GM13976 (cell line): ENCODE results near the gene RPTN.

Experiments
- DNase-seq: peaks from one replicate; pipeline ENCODE4 v3.0.0; 2012; ENCODE audit warnings: low spot score
- in situ Hi-C: fragments of 300-500 bp; cut with MboI; formaldehyde crosslinking; loops from one replicate; pipeline ENCODE4 v1.12.0; 2022; ENCODE audit warnings: low sequenced_read_pairs, mixed read lengths, inconsistent platforms; ENCODE audit not compliant: unreplicated experiment
- TF ChIP-seq, protein P1 (sequence below): IDR thresholded peaks from 2 replicates; pipeline ENCODE4 v1.5.1; 2012; ENCODE audit warnings: borderline replicate concordance, mild to moderate bottlenecking; ENCODE audit not compliant: insufficient read depth; ENCODE audit errors: extremely low read depth, missing control alignments, control extremely low read depth

RPTN gene

DNA sequence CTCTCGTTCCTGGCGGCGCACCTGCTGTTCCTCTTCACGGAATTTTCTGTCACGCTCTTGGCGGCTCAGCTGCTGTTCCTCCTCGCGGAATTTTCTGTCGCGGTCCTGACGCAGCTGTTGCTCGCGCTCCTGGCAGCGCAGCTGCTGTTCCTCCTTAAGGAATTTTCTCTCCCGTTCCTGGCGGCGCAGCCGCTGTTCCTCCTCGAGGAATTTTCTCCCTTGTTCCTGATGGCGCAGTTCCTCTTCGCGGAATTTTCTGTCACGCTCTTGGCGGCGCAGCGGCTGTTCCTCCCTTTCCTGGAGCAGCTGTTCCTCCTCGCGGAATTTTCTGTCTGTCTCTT is 50.2 kb downstream of the RPTN start:
- in situ Hi-C loops, result no loop called here
- DNase-seq, result no peak
- TF ChIP-seq, protein P1, sequence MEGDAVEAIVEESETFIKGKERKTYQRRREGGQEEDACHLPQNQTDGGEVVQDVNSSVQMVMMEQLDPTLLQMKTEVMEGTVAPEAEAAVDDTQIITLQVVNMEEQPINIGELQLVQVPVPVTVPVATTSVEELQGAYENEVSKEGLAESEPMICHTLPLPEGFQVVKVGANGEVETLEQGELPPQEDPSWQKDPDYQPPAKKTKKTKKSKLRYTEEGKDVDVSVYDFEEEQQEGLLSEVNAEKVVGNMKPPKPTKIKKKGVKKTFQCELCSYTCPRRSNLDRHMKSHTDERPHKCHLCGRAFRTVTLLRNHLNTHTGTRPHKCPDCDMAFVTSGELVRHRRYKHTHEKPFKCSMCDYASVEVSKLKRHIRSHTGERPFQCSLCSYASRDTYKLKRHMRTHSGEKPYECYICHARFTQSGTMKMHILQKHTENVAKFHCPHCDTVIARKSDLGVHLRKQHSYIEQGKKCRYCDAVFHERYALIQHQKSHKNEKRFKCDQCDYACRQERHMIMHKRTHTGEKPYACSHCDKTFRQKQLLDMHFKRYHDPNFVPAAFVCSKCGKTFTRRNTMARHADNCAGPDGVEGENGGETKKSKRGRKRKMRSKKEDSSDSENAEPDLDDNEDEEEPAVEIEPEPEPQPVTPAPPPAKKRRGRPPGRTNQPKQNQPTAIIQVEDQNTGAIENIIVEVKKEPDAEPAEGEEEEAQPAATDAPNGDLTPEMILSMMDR, result no peak

DNA sequence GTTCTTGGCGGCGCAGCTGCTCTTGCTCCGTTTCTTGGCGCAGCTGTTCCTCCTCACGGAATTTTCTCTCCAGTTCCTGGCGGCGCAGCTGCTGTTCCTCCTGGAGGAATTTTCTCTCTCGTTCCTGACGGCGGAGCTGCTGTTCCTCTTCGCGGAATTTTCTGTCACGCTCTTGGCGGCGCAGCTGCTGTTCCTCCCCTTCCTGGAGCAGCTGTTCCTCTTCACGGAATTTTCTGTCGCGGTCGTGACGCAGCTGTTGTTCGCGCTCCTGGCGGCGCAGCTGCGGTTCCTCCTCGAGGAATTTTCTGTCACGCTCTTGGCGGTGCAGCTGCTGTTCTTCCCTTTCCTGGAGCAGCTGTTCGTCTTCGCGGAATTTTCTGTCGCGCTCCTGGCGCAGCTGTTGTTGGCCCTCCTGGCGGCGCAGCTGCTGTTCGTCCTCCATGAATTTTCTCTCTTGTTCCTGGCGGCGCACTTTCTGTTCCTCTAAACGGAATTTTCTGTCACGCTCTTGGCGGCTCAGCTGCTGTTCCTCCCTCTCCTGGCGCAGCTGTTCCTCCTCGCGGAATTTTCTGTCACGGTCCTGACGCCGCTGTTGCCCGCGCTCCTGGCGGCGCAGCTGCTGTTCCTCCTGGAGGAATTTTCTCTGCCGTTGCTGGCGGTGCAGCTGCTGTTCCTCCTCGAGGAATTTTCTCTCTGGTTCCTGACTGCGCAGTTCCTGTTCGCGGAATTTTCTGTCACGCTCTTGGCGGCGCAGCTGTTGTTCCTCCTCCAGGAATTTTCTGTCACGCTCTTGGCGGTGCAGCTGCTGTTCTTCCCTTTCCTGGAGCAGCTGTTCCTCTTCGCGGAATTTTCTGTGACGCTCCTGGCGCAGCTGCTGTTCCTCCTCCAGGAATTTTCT is 50.8 kb downstream of the RPTN start:
- TF ChIP-seq, protein P1, result no peak
- in situ Hi-C loops, result no loop called here
- no peak for DNase-seq

DNA sequence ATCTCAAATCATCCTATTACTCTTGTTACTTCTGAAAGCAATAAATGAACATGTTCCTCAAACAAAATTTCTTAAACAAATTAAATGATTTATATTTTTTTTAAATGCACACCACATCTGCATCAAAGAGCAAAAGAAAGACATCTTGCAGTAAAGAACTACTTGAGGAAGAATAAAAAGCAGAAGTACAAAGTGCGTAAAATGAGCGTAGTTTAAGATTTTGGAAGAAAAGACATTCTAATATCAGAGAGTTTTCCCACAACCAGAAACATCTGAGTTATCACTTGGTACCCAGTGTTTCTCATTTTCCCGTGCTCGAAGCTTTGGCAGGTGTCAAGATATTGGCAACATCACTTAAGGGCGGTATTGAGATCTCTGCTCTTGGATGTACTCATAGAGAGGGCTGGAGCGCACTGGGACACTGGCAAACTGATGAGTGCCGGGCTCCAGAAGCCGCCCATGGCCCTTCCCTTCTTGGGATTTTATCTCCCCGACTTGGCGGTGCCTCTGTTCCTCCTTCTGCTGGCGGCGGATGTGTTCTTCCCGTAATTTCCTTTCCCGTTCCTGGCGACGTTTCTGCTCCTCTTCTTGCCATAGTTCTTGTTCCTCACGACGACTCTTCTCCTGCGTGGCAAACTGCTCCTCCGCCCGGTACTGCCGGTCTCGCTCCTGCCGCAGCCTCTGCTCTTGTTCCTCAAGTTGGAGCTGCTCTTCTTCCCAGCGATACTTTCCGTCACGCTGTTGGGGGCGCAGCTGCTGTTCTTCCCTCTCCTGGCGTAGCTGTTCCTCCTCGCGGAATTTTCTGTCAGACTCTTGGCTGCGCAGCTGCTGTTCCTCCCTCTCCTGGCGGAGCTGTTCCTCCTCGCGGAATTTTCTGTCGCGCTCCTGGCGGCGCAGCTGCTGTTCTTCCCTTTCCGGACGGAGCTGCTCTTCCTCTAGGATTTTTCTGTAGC is 51.7 kb downstream of the RPTN start:
- no peak for DNase-seq
- in situ Hi-C loops, result no loop called here
- TF ChIP-seq, protein P1, result no peak

DNA sequence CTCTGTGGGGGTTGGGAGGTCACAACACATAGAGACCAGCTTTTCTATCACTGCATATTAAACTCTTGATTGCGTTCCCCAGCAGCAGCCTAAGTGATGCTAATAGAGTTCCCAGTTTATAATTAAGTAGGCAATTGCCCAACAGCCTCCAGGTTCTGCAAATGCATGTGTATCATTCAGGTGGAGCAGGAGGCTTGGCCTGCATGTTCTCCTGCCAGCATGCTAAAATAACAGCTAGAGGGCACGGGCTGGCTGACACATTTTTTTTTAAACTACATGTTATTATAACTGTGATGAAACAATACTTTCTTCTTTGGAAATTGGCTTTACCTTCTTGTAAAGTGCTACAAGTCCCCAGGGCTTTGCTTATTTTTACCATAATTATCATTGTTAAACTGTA is 54.2 kb downstream of the RPTN start:
- in situ Hi-C loops, result no loop called here
- TF ChIP-seq, protein P1, result no peak
- no peak for DNase-seq
